DOHH2 (cell line): ENCODE results near the gene PANK2.
"Not testable (repeated sequence)": the region's sequence is repeated elsewhere in the genome, so short reads cannot be mapped to it uniquely, and the experiment has no call there.

Experiments
- H3F3A ChIP-seq: fragments of 200-600 bp; sonication (generic), shearing (Covaris generic); 2 replicates; pipeline ENCODE4 v1.6.0; 2016; ENCODE audit warnings: antibody characterized with exemption, mild to moderate bottlenecking; ENCODE audit not compliant: control insufficient read depth, insufficient read depth
- H3K27ac ChIP-seq: fragments of 200-600 bp; sonication (generic); 2 replicates; pipeline ENCODE4 v1.5.1; 2014; ENCODE audit warnings: low read depth, mild to moderate bottlenecking, low read length, moderate library complexity
- H3K27me3 ChIP-seq: fragments of 200-600 bp; sonication (generic); 2 replicates; pipeline ENCODE4 v1.6.1; 2014; ENCODE audit warnings: mild to moderate bottlenecking, low read length, mixed read lengths; ENCODE audit not compliant: control insufficient read depth
- H3K36me3 ChIP-seq: fragments of 200-600 bp; sonication (generic); 2 replicates; pipeline ENCODE4 v1.6.1; 2014; ENCODE audit warnings: mild to moderate bottlenecking, low read length, moderate library complexity, mixed read lengths; ENCODE audit not compliant: control insufficient read depth
- H3K4me1 ChIP-seq: fragments of 200-600 bp; sonication (generic); 2 replicates; pipeline ENCODE4 v1.6.1; 2014; ENCODE audit warnings: mild to moderate bottlenecking, low read length, mixed read lengths; ENCODE audit not compliant: control insufficient read depth
- H3K4me2 ChIP-seq: fragments of 200-600 bp; sonication (generic); 2 replicates; pipeline ENCODE4 v1.6.0; 2014; ENCODE audit warnings: mild to moderate bottlenecking, low read length, moderate library complexity
- H3K4me3 ChIP-seq: fragments of 200-600 bp; sonication (generic); 2 replicates; pipeline ENCODE4 v1.5.1; 2014; ENCODE audit warnings: mild to moderate bottlenecking, low read length, mixed read lengths
- H3K79me2 ChIP-seq: fragments of 200-600 bp; sonication (generic); 2 replicates; pipeline ENCODE4 v1.6.1; 2014; ENCODE audit warnings: mild to moderate bottlenecking, low read length, mixed read lengths; ENCODE audit not compliant: control insufficient read depth
- H3K9me2 ChIP-seq: fragments of 200-600 bp; sonication (generic); replicated peaks from 2 replicates; pipeline ENCODE4 v1.6.1; 2014; ENCODE audit warnings: mild to moderate bottlenecking, low read length, mixed read lengths; ENCODE audit not compliant: control insufficient read depth
- H3K9me3 ChIP-seq: fragments of 200-600 bp; sonication (generic); 2 replicates; pipeline ENCODE4 v1.6.1; 2014; ENCODE audit warnings: antibody characterized with exemption, low read length, mixed read lengths; ENCODE audit not compliant: control insufficient read depth, insufficient read depth
- H4K20me1 ChIP-seq: fragments of 200-600 bp; sonication (generic); 2 replicates; pipeline ENCODE4 v1.6.0; 2014; ENCODE audit warnings: low read depth, mild to moderate bottlenecking, antibody characterized with exemption, low read length, moderate library complexity; ENCODE audit not compliant: control insufficient read depth, insufficient read depth
- CTCF ChIP-seq: fragments of 200-600 bp; sonication (generic); IDR thresholded peaks from one replicate; pipeline ENCODE4 v1.5.1; 2014; ENCODE audit warnings: antibody characterized with exemption, mild to moderate bottlenecking, low read depth, low read length; ENCODE audit not compliant: poor library complexity, severe bottlenecking
- EZH2phosphoT487 ChIP-seq: fragments of 200-600 bp; sonication (generic); IDR thresholded peaks from 2 replicates; pipeline ENCODE4 v1.6.1; 2017; ENCODE audit warnings: borderline replicate concordance, mild to moderate bottlenecking, antibody characterized with exemption, low read length, moderate library complexity, mixed read lengths

Gene PANK2

GRCh38 chr20:3888622-3889488 lies at the start of gene PANK2:
Gene PANK2, plus strand, starts transcription at chr20:3889387.
- peaks cover 73% of the 10 kb centered on the region for H3K79me2 ChIP-seq
- peak within 1 kb of the TSS; percentile 84 for H3K27ac ChIP-seq
- H3K9me3 ChIP-seq, result no peaks in the 10 kb centered on the region
- H3K4me3 ChIP-seq, result peak within 1 kb of the TSS; percentile 76
- H3K27me3 ChIP-seq, result no peaks in the 10 kb centered on the region
- H3K9me2 ChIP-seq, result no peaks in the 10 kb centered on the region
- TF ChIP-seq EZH2phosphoT487 (no peak), CTCF (peak; percentile 22)
- peaks cover 52% of the 10 kb centered on the region for H3K36me3 ChIP-seq
- no peaks in the 10 kb centered on the region for H3F3A ChIP-seq
- H3K4me2 ChIP-seq, result peak within 1 kb of the TSS; percentile 79
- H4K20me1 ChIP-seq, result peaks cover 18% of the 10 kb centered on the region
- H3K4me1 ChIP-seq, result peaks cover 36% of the 10 kb centered on the region

GRCh38 chr20:3840201-3840600 lies 49.0 kb upstream of the PANK2 start:
- not testable (repeated sequence) for H3K9me2 ChIP-seq, H3K9me3 ChIP-seq, H4K20me1 ChIP-seq, H3K27me3 ChIP-seq, H3K27ac ChIP-seq, H3K4me3 ChIP-seq, H3K36me3 ChIP-seq, H3K4me1 ChIP-seq, H3K79me2 ChIP-seq, H3F3A ChIP-seq, H3K4me2 ChIP-seq

GRCh38 chr20:3842348-3842930 lies 46.7 kb upstream of the PANK2 start:
- Histone ChIP-seq H3K36me3 (peaks cover 9% of the 10 kb centered on the region), H3K4me2 (no peak overlapping the region), H3K79me2 (peaks cover 13% of the 10 kb centered on the region), H3F3A (peaks cover 5% of the 10 kb centered on the region; the same call in 1 of the 2 replicates), H3K9me3 (no peaks in the 10 kb centered on the region), H4K20me1 (peaks cover 2% of the 10 kb centered on the region), H3K9me2 (no peaks in the 10 kb centered on the region), H3K27me3 (no peaks in the 10 kb centered on the region), H3K4me1 (peaks cover 11% of the 10 kb centered on the region), H3K27ac (no peak overlapping the region), H3K4me3 (no peak overlapping the region)
- TF ChIP-seq CTCF (no peak), EZH2phosphoT487 (no peak)

- no peak for TF ChIP-seq CTCF
- no peak for TF ChIP-seq EZH2phosphoT487
- H3K79me2 ChIP-seq, result peaks cover 24% of the 10 kb centered on the region
- peaks cover 21% of the 10 kb centered on the region for H3K4me1 ChIP-seq
- H4K20me1 ChIP-seq, result peaks cover 6% of the 10 kb centered on the region
- H3F3A ChIP-seq, result peaks cover 5% of the 10 kb centered on the region; the same call in 1 of the 2 replicates
- no peak overlapping the region for H3K4me2 ChIP-seq
- no peaks in the 10 kb centered on the region for H3K9me3 ChIP-seq
- no peak overlapping the region for H3K4me3 ChIP-seq
- no peaks in the 10 kb centered on the region for H3K9me2 ChIP-seq
- peaks cover 15% of the 10 kb centered on the region for H3K36me3 ChIP-seq
- no peaks in the 10 kb centered on the region for H3K27me3 ChIP-seq
- no peak overlapping the region for H3K27ac ChIP-seq
Measured at GRCh38 chr20:3843490-3843889, 45.7 kb upstream of the PANK2 start.

GRCh38 chr20:3843990-3844619 lies 45.1 kb upstream of the PANK2 start:
- not testable (repeated sequence) for H3K4me2 ChIP-seq

More at GRCh38 chr20:3843990-3844619, 45.1 kb upstream of the PANK2 start:
- H3K9me2 ChIP-seq, H4K20me1 ChIP-seq, H3F3A ChIP-seq, H3K27ac ChIP-seq, H3K9me3 ChIP-seq, H3K27me3 ChIP-seq, H3K4me3 ChIP-seq: not testable (repeated sequence)
- peaks cover 21% of the 10 kb centered on the region for H3K4me1 ChIP-seq
- H3K79me2 ChIP-seq, result peaks cover 30% of the 10 kb centered on the region
- peaks cover 19% of the 10 kb centered on the region for H3K36me3 ChIP-seq
